HEK293 (cell line): ENCODE data around the gene ICAM1.

Experiments
- KLF7 ChIP-seq: fragments of 450-650 bp; formaldehyde crosslinking; IDR thresholded peaks from 2 replicates; pipeline ENCODE4 v1.5.1; 2016; ENCODE audit warnings: missing biosample characterization, missing genetic modification characterization, borderline replicate concordance
- PBX3 ChIP-seq: sonication (generic); formaldehyde crosslinking; IDR thresholded peaks from 2 replicates; pipeline ENCODE4 v1.8.1; 2022; ENCODE audit warnings: mild to moderate bottlenecking, moderate library complexity, missing genetic modification reagents
- REST ChIP-seq: fragments of 450-650 bp; formaldehyde crosslinking; IDR thresholded peaks from 2 replicates; pipeline ENCODE4 v1.5.1; 2016; ENCODE audit warnings: missing biosample characterization, missing genetic modification characterization
- ZBTB44 ChIP-seq: fragments of 450-650 bp; IDR thresholded peaks from 2 replicates; pipeline ENCODE4 v1.5.1; 2018; ENCODE audit warnings: missing biosample characterization, mild to moderate bottlenecking, missing genetic modification characterization
- ZFP41 ChIP-seq: fragments of 450-650 bp; formaldehyde crosslinking; IDR thresholded peaks from 2 replicates; pipeline ENCODE4 v1.5.1; 2016; ENCODE audit warnings: missing biosample characterization, missing genetic modification characterization, borderline replicate concordance
- ZNF148 ChIP-seq: fragments of 450-650 bp; formaldehyde crosslinking; IDR thresholded peaks from 2 replicates; pipeline ENCODE4 v1.5.0; 2017; ENCODE audit warnings: missing biosample characterization, missing genetic modification characterization, borderline replicate concordance
- ZNF776 ChIP-seq: fragments of 450-650 bp; formaldehyde crosslinking; IDR thresholded peaks from 2 replicates; pipeline ENCODE4 v1.5.0; 2017; ENCODE audit warnings: missing biosample characterization, missing genetic modification characterization, borderline replicate concordance

GRCh38 chr19:10334588-10335351 is 63.9 kb downstream of the ICAM1 start:
- TF ChIP-seq REST (tag by site-specific recombination) (no peak), ZFP41 (no peak), ZNF148 (no peak), PBX3 (CRISPR knock-in tag) (no peak), ZNF776 (tag by site-specific recombination) (no peak), KLF7 (tag by site-specific recombination) (no peak), ZBTB44 (no peak)
